ENCODE results near the gene DIO2.

DIO2 gene

DNA sequence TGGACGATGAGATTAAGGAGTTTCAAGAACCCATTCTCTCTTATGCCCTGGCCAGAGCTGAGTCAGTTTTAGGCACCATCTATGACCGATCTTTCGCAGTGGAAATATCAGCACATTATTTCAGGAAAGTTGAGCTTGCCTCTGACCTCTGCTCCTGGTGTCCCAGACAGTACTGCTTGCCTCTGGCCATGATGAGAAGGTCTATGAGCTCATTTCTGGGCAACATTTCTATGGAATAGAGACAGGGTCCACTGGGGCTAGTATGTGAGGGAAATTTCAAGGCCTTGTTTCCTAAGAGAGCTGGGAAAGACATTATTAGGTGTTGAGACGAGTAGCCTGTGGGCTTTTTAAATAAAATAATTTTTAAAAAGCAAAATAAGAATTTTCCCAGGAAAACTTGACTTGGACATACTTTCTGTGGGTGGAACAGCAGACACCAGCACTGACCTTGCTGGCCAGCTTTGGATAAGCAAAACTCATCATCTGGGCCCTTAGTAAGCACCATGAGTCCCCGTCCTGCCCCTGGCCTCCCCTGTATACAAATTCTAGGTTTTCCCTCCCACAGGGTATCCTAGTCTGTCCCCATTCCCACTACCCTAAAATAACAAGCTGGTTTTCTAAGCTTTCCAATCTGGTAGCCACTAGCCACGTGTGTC, 43.4 kb downstream of the DIO2 start:
- no peaks in the 10 kb centered on the region for H3K36me3 ChIP-seq (ENCODE audit: insufficient read depth, low read length)
- no peaks in the 10 kb centered on the region for H4K20me1 ChIP-seq (ENCODE audit: insufficient read depth, low read length)
- DNase-seq (no peak), ATAC-seq (ENCODE audit: insufficient read depth, low read depth) (no peak)
- H3K9me3 ChIP-seq (ENCODE audit: insufficient read depth, low read length, severe bottlenecking) = no peaks in the 10 kb centered on the region
- H3K27me3 ChIP-seq (ENCODE audit: insufficient read depth, low read length, poor library complexity) = no peaks in the 10 kb centered on the region
- no peak overlapping the region for H2AFZ ChIP-seq (ENCODE audit: low read depth, low read length)
- no peak overlapping the region for H3K4me3 ChIP-seq (ENCODE audit: low read depth in 1 of 2, low read length in 2 of 2)
- no peaks in the 10 kb centered on the region for H3K4me1 ChIP-seq (ENCODE audit: insufficient read depth, low read length)
- no peak overlapping the region for H3K4me2 ChIP-seq (ENCODE audit: insufficient read depth, low read length)
- H3K9ac ChIP-seq (ENCODE audit: low read depth, low read length) = no peak overlapping the region
- H3K27ac ChIP-seq (ENCODE audit: low read length) = no peak overlapping the region
- no peaks in the 10 kb centered on the region for H3K79me2 ChIP-seq (ENCODE audit: insufficient read depth, low read length)
- TF ChIP-seq CTCF (IDR thresholded peaks at IDR 0.05; ENCODE audit: borderline replicate concordance, extremely low read depth, low read length, poor library complexity, severe bottlenecking) = no peak
- TF ChIP-seq EZH2 (IDR thresholded peaks at IDR 0.05; ENCODE audit: borderline replicate concordance, low read depth, low read length, severe bottlenecking) = no peak

GRCh38 chr14:80164991-80165721, 46.1 kb downstream of the DIO2 start:
- Histone ChIP-seq H3K79me2 (ENCODE audit: insufficient read depth, low read length) (no peaks in the 10 kb centered on the region), H3K4me3 (ENCODE audit: low read depth in 1 of 2, low read length in 2 of 2) (no peak overlapping the region), H3K27ac (ENCODE audit: low read length) (no peak overlapping the region), H3K36me3 (ENCODE audit: insufficient read depth, low read length) (no peaks in the 10 kb centered on the region), H3K27me3 (ENCODE audit: insufficient read depth, low read length, poor library complexity) (no peaks in the 10 kb centered on the region), H3K4me2 (ENCODE audit: insufficient read depth, low read length) (no peak overlapping the region), H3K4me1 (ENCODE audit: insufficient read depth, low read length) (no peaks in the 10 kb centered on the region), H3K9me3 (ENCODE audit: insufficient read depth, low read length, severe bottlenecking) (no peaks in the 10 kb centered on the region), H2AFZ (ENCODE audit: low read depth, low read length) (no peak overlapping the region), H4K20me1 (ENCODE audit: insufficient read depth, low read length) (no peaks in the 10 kb centered on the region), H3K9ac (ENCODE audit: low read depth, low read length) (no peak overlapping the region)
- ATAC-seq (ENCODE audit: insufficient read depth, low read depth) (no peak), DNase-seq (no peak)
- TF ChIP-seq CTCF (IDR thresholded peaks at IDR 0.05; ENCODE audit: borderline replicate concordance, extremely low read depth, low read length, poor library complexity, severe bottlenecking) (no peak), EZH2 (IDR thresholded peaks at IDR 0.05; ENCODE audit: borderline replicate concordance, low read depth, low read length, severe bottlenecking) (no peak)

- H3K4me1 ChIP-seq (ENCODE audit: insufficient read depth, low read length) = no peaks in the 10 kb centered on the region
- H3K9me3 ChIP-seq (ENCODE audit: insufficient read depth, low read length, severe bottlenecking) = no peaks in the 10 kb centered on the region
Observed at GRCh38 chr14:80152763-80153162, 58.5 kb downstream of the DIO2 start.

More at GRCh38 chr14:80152763-80153162, 58.5 kb downstream of the DIO2 start:
- no peak overlapping the region for H3K4me3 ChIP-seq (ENCODE audit: low read depth in 1 of 2, low read length in 2 of 2)
- H3K36me3 ChIP-seq (ENCODE audit: insufficient read depth, low read length) = no peaks in the 10 kb centered on the region
- no peaks in the 10 kb centered on the region for H4K20me1 ChIP-seq (ENCODE audit: insufficient read depth, low read length)
- H2AFZ ChIP-seq (ENCODE audit: low read depth, low read length) = no peak overlapping the region
- ATAC-seq (ENCODE audit: insufficient read depth, low read depth) = no peak
- no peak overlapping the region for H3K9ac ChIP-seq (ENCODE audit: low read depth, low read length)
- no peaks in the 10 kb centered on the region for H3K27me3 ChIP-seq (ENCODE audit: insufficient read depth, low read length, poor library complexity)
- H3K27ac ChIP-seq (ENCODE audit: low read length) = no peak overlapping the region
- TF ChIP-seq CTCF (IDR thresholded peaks at IDR 0.05; ENCODE audit: borderline replicate concordance, extremely low read depth, low read length, poor library complexity, severe bottlenecking) (no peak), EZH2 (IDR thresholded peaks at IDR 0.05; ENCODE audit: borderline replicate concordance, low read depth, low read length, severe bottlenecking) (no peak)
- no peak overlapping the region for H3K4me2 ChIP-seq (ENCODE audit: insufficient read depth, low read length)
- no peak for DNase-seq
- no peaks in the 10 kb centered on the region for H3K79me2 ChIP-seq (ENCODE audit: insufficient read depth, low read length)

Data from DND-41 (cell line).